NCI-H2107 treated with DMSO at 0.1 percent for 48 hours (cell line): Measurements from ENCODE around the gene ZC2HC1B.
A peak's percentile ranks its signal among the peaks of the same experiment; 100 is the strongest.

Experiments used
- DNase-seq: peaks from one replicate; lab custom pipeline; 2025; ENCODE audit not compliant: unreplicated experiment; lab: John Stamatoyannopoulos, UW

The ZC2HC1B gene

DNA sequence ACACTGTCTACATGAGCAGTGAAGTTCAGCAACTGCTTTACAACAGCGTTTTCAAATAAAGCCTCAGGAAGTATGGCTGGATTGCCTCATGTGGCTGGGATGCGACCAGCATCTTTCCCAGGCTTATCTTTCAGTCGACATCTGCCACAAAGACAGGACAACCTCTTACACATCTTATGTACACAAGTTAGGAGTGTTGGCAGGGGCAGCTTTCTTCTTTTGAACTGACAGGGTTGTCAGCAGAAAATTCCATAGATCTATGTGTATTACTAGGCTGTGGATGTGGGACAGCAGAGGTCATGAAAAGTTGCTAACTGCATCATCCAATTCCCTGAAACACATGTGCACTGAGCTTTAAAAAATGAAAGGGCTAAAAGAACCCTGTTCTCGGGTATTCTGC lies 95.7 kb downstream of the ZC2HC1B start:
- no peak for DNase-seq

DNA sequence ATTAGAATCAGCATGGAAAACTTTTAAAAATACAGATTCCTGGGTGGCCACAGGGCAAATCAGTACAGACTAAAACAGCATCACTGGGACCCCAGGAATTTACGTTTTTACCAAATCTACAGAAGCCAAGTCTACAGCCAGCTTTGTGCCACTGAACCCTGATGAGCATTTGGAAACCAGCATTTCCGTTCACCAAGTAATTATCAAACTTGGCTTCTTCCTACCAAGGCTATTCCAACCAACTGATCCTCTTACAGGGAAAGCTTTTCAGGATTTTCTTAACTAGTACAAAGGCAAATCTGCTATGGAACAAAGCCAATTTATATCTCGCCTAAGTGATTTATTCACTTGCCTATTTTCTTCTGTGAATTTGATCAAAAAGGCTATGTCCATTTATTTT lies 96.8 kb downstream of the ZC2HC1B start:
- DNase-seq, result no peak

DNA sequence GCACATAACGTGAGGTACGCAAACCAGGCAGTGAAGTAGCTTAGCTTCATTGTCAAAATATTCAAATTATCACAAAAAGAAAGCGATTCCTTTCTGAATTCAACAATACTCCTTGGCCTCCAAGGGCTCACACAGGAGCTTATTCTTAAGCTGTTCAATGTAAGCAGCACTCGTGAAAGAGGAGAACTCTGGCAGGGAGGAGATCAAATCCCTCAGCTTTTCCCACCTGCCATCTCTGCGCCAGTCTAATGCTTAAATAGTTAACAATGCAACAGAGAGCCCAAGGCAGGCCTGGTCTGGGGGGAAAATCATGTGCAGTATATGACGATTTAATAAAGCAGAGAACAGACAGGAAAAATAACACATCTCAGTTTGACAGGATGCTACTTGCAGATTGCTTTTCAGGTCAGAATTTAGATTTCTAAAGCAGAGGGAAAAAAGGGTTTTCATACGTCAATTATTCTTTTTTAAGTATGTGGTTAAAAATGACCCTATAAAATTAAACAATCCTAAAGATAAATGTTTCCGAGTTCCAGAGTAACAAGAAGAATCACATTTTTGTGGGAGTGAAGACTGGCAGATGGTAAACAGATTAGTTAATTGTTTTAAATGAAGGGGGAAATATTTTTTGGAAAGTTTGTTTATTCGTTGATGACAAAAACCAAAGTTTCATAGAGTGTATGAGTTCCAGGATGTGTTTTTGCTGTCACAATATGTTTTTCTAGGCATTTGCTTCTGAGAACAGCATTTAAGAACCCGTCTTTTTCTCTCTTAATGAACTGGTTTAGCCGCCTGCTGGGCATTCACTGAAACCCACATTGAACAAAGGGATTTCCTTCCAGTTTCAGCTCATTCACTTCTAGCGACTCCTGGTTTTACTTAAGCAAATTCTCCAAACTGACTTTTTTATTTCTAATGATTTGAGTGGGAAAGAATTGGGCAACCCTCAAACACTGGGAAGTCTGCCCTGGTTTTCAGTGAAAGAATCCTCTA lies 97.9 kb downstream of the ZC2HC1B start:
- peak; percentile 2 for DNase-seq

DNA sequence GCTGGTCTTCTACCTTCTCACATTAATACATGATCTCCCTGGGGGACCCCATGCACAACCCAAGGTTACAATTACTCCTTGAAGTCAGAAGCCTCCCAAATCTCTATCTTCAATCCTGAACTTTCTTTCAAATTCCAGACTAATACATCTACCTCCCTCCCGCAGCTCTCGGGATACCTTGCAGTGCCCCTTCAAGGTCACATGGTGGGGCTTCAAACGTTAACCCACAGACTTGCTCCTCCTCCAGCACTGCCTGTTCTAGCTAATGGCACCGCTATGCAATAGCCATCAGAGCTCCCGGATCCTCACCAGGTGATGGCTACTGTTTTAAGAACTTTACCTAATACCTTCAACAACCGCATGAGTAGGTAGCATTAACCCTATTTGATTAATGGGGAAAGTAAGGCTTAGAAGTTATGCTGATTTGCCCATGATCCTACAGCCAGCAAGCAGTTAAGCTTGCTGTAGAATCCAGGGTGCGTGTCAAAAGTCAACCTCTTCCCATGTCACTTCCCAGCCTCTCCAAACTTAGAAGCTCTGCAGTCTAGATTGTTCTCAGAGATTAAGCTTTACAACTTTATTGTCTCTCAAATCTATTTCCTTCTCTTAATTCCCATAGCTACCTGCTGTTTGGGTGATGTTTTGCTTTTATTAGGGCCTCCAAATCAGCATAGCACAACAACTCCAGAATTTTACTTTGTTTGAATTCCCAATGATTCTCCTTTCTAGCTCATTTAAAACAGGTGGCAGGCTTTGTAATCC lies 99.1 kb downstream of the ZC2HC1B start:
- DNase-seq, result no peak

DNA sequence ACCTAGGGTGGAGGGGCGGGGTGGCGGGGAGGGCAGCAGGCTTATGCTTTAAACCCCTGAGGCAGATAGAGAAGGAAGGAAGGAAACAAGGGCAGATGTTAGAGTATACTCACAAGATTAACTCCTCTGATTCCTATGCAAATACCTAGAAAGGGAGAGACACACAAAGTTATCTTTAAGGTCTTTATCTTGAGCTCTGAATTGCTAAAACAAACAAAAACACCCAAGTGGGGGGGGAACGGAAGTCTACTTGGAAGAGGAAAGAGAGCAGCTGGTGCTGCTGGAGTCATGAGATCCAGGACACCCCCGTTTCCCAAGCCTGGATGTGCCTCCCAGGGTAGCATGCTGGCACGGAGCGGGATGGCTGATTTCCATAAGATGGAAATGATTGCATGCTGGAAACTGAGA lies 100.4 kb downstream of the ZC2HC1B start:
- DNase-seq, result no peak

DNA sequence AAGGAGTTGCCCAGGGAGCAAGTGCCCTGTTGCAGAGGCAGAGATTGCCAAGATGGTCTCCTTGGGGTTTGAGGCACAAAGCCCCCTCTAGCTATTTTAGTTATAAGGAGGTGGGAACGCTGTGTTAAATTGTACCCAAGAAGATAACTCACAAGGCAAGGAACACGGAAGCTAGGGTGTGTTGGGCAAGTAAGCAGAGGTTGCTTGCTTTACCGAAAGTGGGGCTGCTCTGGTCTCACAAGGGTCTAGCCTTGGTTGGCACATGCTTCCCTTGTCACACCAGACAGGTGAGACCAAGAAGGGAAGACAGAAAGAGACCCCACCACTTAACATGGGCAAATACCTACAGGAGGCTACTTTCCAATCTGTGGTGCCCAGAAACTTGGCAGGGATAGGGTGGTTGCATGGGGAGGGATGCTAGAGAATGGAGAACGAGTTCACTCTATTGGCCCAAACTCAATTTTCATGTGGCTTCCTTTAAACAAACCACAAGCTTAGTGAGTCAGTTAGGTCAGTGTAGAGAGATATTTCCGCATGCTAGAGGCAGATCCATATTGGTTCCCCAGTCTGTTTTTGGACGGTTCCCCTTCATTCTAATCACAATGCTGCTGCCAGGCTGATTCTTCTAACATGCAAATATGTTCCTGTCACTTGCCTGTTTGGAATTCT lies 101.4 kb downstream of the ZC2HC1B start:
- DNase-seq, result no peak

DNA sequence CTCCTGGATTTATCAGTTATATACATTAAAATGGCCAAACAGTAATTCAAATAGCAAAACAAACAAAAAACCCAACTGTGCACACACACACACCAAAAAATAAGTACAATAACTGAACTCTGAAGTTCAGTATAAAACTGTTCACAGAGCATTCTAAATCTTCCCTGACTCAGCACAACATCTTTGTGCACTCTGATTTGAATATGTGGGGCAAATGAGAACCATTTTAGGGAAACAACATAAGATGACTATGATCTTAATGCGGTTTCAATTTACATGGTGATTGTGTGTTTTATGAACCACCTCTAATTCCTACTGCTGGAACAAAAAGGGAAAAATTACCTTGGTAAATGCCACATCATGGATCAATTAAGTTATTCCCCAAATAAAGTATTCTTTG lies 102.0 kb downstream of the ZC2HC1B start:
- no peak for DNase-seq

DNA sequence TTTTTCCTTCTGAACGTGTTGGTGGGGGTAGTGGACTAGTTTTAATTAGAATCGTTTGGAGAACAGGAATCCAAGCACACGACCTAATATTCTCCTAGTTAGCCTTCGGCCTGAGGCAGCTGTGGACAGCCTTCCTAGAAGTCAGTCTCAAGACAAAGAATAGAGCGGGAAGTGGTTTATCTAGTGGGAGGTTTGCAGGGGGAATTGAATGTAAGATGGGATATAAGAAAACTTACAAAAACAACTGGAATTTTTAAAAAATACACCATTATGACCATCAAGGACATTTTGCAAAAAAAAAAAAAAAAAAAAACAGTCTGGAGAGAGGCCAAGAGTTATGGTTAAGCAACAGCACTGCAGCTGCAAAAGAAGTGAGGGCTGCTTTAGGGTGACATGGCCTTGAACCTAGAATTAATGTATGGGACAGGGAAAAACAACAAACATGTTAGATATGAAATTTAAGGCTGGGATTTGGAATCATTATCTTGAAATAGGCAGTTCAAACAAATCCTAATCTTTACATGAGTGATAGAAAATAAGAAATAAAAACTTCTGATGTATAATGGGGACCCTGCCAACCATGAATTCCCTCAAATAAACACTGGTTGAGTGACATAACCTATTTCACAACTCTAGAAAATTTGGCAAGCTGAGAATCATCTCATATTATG lies 103.6 kb downstream of the ZC2HC1B start:
- no peak for DNase-seq

DNA sequence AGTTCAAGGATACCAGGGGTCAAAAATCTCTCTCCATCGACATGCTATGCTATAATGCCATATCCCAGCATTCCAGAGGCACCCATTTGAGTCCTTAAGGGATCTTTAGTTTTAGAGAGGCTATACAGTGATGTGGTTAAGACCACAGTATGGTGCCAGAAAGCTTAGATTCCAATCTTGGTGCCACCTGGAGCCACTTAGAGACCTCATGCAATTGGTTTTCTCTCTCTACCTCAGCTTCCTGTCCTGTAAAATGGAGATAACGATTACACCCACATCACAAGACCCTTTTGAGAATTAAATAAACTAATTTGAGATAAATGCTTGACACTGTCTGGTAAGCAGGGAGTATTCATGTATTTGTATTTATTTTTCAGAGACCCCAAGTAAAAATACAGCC lies 104.8 kb downstream of the ZC2HC1B start:
- no peak for DNase-seq

DNA sequence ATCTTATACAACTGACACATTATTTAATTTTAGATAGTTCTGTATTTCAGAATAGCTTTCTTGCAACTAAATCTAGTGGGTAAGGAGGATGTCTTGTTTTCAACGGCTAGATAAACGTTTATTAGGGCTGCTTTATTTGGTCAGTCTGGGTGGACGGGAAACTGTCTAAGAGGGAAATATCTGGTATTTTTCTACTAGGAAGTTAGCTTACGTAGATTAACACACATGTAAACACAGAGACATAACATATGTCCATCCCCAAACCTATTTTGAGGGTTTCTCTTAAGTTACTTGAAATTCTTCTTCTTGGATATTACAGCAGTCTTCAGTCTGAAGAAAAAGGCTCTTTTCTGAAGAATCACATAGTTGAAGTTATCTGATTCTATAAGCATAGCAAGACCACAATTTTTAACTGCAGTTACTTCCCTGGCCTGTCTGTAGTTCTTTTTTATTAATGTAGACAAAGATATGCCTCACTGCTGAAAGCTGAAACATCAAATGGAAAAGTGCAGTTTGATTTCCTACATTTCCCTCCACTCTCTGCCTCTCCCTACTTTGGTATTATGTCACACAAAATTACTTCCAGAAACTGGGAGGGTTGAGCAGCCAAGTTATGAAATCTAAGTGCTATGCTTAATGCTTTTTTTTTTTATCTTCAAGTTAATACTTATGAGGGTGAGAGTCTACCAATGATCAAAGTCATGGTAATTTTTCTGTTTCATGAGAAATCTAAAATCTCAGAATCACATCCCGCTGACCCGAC lies 106.4 kb downstream of the ZC2HC1B start:
- no peak for DNase-seq

DNA sequence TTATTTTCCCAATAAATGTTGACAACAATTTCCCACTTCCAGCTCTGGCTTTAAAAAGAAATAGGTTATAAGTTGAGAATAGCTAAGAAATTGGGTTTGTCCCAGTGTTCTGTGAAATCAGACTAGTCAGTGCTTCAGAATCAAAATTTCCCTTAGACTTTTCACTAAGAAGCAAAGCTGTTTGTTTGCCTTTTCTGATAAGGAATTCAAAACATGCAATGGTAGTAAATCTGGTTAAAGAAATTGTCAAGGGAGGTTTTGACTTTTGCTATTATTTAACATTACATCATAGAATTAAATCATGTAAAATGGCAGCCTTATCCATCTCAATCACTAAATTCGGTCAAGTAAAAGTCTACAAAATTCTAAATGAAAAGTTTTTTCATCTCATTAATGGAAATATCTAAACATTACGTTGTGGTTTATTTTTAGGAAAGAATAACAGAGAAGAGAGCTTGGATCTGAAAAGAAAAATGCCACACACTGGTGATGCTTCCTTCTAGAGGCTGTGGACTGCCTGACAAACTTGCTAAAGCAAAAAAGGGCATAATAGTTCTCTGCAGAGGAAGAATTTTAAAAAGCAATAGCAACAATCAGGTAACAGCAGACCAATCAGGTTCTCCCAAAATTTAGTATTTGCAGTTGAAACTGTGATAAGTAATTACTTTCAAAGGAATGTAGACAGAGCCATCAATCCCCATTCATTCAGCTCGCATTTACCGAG lies 107.4 kb downstream of the ZC2HC1B start:
- no peak for DNase-seq

DNA sequence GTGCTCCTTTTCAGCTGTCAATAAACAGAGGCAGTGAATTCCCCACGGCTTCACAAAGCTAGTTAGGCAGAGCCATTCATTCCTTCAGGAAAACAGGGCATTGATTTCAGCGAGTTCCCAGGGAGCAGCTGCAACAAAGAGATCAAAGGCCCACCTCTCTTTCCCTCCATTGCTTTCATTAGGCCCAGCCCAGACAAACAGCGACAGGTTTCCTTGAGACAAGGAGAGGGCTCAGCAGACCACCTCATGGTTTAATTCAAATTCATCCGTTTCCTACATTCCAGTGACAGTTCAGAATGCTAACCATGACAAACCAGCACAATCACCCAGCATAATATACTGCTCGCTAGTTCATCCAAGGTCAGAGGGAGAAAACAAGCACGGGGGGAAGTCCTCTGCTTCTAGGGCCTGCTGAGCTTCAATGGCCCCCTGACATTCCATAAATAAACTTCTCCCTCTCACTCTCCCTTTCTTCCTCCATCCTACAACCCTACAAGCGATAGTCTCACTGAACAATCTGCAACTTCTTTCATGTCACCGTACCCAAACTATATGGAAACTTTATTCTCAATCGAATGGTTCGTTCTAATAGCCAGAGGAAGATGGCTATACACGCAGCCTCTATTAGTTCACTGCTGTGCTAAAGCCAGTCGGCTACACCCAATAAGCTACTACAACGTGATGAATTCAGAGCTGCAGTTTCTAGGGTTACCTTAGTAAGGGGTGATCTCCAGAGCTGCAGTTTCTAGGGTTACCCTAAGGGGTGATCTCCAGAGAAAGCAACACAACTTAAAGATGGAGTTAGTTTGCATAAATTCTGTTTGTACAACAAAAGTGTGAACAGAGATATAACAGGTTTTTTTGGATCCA lies 109.1 kb downstream of the ZC2HC1B start:
- DNase-seq, result no peak

DNA sequence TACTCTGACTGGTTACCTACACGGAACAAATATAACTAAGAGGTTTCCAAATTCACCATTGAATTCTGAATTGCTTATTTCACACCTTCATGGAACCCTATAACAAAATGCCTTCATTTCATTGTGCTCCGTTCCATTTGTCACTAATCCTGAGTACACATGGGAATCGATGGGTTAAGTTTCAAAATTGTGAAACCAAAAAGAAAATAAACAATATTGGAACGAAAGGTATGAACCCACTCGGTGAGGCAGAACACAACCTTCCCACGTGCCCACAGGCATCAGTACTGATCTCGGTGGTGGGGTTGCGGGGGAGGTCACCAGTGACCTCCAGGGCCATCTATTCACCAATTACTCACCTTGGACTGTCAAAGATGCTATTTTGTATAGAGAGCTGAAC lies 109.8 kb downstream of the ZC2HC1B start:
- no peak for DNase-seq

DNA sequence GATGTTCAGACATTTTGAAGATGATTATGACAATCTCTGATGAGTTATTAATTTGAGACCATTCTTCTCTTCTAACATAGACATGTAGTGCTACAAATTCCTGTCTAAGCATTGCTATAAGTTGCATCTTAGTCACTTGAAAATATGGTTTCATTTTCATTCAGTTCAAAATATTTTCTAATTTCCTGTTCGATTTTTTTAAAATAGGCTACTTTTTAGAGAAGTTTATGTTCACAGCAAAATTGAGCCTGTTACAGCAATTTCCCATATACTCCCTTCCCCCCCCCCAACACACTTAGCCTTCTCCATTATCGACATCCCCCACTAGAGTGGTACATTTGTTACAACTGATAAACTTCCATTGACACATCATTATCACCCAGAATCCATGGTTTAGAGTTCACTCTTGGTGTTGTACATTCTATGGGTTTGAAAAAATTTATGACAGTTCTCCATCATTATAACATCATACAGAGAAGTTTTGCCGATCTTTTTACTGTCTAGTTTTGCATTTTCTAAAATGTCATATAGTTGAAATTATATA lies 112.6 kb downstream of the ZC2HC1B start:
- DNase-seq, result no peak

DNA sequence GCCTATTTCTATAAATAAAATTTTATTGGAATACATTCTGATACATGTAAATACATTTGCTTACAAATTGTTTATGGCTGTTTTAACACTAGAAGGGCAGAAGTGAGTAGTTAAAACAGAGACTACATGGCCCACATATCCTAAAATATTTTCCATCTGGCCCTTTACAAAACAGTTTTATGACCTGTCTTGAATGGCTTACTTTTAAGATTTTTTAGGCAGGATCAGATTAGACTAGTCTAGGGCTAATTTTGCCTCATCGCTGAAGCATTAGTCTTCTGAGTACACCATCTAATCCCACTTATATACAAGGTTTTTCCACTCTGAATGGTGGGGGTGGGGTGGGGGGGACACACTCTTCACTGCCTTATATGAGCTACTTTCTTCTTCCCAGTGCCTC lies 116.6 kb downstream of the ZC2HC1B start:
- no peak for DNase-seq

DNA sequence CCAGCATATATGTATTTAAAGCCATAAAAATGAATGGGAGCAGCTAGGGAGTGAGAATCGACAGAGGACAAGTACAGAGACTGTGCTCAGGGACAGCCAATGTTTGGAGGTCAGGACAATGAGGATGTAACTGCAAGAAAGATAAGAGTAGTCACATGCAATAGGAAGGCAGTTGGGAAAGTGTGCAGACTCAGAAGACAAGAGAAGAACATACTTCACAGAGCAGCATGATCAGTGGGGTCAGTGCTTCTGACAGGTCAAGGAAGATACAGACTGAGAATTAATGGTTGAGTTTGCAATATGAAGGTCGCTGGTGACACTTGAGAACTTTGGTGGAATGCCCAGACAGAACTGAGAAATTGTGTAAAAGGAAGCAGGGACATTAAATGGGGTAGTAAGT lies 118.7 kb downstream of the ZC2HC1B start:
- DNase-seq, result no peak

DNA sequence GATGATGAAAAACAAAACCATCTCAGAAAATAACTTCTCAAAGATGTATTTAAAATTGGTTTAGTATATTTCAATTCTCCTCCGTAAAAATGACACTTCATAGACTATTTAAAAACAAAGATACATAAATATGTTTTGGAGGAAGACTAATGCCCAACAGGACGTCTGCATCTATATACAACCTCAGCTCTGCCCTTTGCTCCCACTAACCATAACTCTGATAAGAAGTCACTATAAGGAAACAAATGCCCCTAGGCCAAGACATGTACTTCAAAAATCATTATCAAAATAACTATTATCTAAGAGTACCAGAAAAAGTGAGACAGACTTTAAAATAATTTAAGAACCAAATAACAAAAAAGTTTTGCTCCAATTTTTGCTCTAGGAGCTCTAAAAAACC lies 120.4 kb downstream of the ZC2HC1B start:
- no peak for DNase-seq

DNA sequence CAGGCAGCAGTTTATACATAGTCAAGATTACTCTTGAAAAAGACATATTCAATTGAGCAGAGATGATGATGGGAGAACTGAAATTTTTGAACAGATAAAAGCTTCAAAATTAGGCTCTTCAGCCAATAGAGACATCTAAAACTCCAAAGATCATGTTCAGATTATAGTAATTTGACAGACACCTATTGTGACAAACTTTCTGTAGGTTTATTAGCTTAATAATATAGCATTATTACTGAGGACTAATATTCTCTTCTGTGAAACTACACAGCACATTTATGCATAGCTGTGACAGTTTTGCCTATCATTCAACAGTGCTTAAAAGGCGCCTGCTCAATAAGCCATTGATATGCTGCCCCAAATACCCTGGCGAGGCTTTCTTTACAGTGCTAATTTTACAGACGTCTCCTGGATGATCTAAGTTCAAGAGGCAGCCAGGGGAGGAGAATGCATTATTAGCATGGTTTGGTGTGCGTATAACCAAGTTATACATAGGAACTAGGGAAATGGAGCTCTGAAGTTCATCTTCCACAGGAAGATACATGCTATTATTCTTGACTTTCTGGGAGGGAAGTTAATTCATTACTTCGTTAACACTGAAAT lies 122.3 kb downstream of the ZC2HC1B start:
- DNase-seq, result no peak
